ENCODE data around the gene FEM1A.
"Not testable (repeated sequence)": the region's sequence is repeated elsewhere in the genome, so short reads cannot be mapped to it uniquely, and the experiment has no call there.

FEM1A gene

DNA sequence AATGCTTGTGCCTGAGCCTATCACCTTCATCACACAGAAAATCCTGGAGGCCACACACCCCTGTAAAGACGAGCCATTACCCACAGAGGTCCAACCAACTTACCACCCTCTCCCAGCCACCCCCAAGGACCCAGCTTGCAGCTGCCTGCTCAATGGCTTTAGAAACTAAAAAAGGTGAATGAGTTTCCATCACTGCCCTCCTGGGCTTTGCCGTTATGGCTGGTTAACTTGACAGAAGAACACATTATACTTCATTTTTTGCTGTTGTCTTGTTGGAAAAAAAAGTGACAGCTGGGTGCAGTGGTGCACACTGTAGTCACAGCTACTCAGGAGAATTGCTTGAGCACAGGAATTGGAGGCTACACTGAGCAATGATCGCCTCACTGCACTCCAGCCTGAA lies 17.4 kb upstream of the FEM1A start:
- DNase-seq = no peak

DNA sequence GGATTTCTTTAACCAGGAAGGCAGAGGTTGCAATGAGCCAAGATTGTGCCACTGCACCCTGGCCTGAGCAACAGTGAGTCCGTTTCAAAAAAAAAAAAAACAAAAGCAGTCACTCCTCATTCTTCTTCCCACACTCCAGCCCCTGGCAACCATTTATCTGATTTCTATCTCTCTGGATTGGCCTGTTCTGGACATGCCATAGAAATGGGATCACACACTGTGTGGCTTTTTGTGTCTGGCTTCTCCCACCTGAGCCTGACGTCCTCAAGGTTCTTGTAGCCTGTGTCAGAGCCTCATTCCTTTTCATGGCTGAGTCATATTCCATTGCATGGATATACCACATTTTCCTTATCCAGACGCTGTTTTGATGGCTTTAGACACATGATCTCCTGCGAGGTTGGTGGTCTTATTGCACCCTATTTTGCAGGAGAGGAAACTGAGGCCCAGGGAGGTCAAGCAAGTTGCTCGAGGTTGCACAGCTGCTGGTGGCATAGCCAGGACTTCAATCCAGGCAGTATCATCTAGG lies 15.8 kb upstream of the FEM1A start:
- DNase-seq = no peak

GRCh38 chr19:4776436-4777211 lies 14.9 kb upstream of the FEM1A start:
- no peak for DNase-seq

- not testable (repeated sequence) for DNase-seq
Observed at GRCh38 chr19:4778124-4778523, 13.4 kb upstream of the FEM1A start.

DNA sequence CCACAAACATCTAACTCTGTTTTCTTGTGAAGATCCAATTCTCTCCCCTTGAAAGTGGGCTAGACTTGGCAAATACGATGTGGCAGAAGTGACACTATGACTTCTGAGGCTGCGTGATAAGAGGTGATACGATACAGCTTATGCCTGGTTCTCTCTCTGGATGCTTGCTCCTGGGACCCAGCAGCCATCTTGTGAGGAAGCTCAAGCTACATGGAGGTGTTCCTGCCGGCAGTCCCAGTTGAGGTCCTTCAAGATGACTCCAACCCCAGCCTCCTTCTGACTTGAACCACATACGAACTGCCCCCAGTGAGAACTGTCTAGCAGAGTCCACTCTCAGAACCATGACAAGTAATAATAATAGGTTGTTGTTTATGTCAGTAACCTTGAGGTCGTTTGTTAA lies 10.7 kb upstream of the FEM1A start:
- DNase-seq = no peak

- no peak for DNase-seq
Observed at GRCh38 chr19:4781801-4782200, 9.7 kb upstream of the FEM1A start.

DNA sequence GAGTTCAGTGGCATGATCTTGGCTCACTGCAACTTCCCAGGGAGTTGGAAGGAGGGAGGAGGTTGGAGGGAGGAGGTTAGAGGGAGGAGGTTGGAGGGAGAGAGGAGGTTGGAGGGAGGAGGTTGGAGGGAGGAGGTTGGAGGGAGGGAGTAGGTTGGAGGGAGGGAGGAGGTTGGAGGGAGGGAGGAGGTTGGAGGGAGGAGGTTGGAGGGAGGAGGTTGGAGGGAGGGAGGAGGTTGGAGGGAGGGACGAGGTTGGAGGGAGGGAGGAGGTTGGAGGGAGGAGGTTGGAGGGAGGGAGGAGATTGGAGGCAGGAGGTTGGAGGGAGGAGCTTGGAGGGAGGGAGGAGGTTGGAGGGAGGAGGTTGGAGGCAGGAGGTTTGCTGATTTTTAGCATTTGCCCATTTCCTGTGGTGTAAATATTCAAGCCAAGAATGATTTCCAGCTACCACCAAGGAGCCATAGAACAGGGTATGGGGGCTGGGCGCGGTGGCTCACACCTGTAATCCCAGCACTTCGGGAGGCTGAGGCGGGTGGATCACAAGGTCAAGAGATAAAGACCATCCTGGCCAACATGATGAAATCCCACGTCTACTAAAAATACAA lies 5.0 kb upstream of the FEM1A start:
- not testable (repeated sequence) for DNase-seq

DNA sequence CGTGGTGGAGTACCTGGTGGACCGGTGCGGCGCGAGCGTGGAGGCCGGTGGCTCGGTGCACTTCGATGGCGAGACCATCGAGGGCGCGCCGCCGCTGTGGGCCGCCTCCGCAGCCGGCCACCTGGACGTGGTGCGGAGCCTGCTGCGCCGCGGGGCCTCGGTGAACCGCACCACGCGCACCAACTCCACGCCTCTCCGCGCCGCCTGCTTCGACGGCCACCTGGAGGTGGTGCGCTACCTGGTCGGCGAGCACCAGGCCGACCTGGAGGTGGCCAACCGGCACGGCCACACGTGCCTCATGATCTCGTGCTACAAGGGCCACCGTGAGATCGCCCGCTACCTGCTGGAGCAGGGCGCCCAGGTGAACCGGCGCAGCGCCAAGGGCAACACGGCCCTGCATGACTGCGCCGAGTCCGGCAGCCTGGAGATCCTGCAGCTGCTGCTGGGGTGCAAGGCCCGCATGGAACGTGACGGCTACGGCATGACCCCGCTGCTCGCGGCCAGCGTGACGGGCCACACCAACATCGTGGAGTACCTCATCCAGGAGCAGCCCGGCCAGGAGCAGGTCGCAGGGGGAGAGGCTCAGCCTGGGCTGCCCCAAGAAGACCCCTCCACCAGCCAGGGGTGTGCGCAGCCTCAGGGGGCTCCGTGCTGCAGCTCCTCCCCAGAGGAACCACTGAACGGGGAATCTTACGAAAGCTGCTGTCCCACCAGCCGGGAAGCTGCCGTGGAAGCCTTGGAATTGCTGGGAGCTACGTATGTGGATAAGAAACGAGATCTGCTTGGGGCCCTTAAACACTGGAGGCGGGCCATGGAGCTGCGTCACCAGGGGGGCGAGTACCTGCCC lies 708 bp downstream of the FEM1A start:
- DNase-seq = not testable (repeated sequence)

- DNase-seq = not testable (repeated sequence)
Observed at GRCh38 chr19:4792866-4793195, 1.3 kb downstream of the FEM1A start.

DNA sequence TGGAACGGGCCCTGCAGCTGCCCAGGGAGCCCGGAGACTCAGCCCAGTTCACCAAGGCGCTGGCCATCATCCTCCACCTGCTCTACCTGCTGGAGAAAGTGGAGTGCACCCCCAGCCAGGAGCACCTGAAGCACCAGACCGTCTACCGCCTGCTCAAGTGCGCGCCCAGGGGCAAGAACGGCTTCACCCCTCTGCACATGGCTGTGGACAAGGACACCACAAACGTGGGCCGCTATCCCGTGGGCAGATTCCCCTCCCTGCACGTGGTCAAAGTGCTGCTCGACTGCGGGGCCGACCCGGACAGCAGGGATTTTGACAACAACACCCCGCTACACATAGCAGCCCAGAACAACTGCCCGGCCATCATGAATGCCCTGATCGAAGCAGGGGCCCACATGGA lies 1.7 kb downstream of the FEM1A start:
- not testable (repeated sequence) for DNase-seq

GRCh38 chr19:4794971-4795370 lies 3.4 kb downstream of the FEM1A start:
- DNase-seq = no peak

GRCh38 chr19:4795400-4795799 lies 3.9 kb downstream of the FEM1A start:
- DNase-seq = no peak

GRCh38 chr19:4800591-4801081 lies 9.1 kb downstream of the FEM1A start:
- no peak for DNase-seq

- DNase-seq = no peak
Observed at GRCh38 chr19:4801085-4801619, 9.6 kb downstream of the FEM1A start.

DNA sequence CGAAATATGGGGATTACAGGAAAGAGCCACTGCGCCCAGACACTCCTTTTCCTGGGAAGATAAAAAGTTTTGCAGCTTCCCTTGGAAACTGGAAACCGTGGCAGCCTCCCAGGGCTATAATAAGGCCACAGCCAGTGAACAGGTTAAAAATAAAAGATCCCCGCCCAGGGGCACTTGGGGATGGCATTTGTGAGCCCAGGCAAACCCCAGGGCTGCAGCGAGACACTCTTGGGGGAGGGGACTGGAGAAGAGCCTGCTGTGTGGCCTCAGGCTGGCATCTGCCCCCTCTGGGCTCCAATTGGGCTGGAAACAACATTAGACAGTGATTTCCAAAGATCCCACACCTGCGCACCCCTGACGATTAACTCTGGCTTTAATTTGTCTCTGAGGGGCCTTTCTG lies 11.2 kb downstream of the FEM1A start:
- no peak for DNase-seq

DNA sequence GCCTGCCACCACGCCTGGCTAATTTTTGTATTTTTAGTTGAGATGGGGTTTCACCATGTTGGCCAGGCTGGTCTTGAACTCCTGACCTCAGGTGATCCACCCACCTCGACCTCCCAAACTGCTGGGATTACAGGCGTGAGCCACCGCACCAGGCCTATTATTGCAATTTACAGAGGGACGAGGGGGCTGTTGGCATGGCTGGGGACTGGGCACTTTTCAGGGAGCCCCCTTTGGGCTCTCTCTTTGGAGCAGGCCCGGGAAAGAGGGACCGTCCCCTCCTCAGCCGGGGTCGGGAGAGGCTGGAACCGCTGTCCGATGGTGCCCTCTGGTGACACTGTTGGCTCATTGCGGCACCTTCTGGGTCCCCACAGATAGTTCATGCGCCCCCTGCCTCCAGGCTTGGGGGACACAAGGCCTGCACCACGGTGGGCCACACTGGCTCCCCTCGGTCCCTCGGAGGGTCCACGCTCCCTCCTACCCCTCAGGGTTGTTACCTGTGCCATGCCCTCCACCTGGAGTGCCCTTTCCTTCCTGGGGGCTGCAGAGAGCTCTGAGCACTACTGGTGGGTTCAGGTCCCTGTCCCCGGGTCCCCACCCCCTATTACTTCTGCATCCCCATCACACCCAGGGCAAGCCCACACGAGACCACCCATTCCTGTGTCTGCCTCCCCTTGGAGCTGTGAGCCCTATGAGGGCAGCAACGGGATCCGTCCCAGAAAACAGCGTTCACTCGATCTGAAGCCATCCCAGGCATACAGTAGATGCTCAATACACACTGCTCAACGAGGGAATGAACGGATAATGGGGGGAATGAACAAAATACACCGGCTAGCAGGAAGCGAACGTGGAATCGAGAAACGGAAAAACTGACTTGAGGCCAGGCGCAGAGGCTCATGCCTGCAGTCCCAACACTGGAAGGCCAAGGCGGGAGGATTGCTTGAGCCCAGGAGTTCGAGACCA lies 12.5 kb downstream of the FEM1A start:
- DNase-seq = no peak

DNA sequence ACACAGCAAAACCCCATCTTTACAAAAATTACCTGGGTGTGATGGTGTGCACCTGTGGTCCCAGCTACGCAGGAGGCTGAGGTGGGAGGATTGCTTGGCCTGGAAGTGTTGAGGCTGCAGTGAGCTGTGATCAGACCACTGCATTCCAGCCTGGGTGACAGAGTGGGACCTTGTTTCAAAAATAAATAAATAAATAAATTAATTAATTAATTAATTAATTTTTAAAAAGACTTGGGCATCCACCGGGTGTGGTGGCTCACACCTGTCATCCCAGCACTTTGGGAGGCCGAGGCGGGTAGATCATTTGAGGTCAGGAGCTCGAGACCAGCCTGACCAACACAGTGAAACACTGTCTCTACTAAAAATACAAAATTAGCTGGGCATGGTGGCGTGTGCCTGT lies 13.6 kb downstream of the FEM1A start:
- not testable (repeated sequence) for DNase-seq

DNA sequence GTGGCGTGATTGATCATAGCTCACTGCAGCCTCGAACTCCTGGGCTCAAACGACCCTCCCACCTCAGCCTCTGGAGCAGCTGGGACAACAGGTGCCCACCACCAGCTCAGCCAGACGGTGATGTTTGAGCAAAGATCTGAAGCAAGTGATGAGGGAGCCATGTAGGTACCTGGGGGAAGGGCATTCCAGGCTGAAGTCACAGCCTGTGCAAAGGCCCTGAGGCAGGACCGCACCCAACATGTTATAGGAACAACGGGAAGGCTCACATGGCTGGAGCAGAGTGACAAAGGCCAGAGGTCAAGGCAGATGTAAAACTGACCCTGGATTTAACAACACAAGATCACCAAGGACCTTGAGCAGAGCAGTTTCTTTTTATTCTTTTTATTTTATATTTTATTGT lies 14.8 kb downstream of the FEM1A start:
- DNase-seq = no peak

GRCh38 chr19:4807188-4807587 lies 15.7 kb downstream of the FEM1A start:
- no peak for DNase-seq

DNA sequence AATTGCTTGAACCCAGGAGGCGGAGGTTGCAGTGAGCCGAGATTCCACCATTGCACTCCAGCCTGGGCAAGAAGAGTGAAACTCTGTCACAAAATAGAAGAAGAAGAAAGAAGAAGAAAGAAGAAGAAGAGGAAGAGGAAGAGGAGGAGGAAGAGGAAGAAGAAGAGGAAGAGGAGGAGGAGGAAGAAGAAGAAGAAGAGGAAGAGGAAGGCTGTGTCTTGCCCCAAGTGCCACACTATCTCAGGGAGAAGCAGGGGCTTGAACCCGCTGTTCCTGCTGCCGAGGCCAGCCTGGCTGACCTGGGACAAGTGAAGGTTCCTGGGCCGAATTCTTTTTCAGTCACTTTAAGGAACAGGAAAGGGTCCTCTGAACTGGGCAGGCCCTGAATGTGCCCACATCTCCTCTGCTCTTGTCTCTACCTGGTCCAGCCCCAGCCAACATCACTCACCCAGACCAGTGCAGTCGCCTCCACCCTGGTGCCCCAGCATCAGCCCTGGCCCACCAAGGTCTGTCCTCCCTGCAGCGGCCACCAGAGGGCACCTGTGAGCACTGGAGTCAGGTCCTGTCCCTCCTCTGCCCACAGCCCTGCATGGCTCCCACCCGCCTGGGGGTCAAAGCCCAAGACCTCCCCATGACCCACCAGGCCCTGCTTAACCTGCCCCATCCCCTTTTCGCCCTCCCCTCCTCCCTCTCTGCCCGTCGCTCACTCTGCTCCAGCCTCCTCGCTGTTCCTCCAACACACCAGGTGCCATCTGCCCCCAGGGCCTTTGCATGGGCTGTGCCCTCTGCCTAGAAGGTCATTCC lies 20.0 kb downstream of the FEM1A start:
- no peak for DNase-seq

All from DMS 273 treated with DMSO at 0.1 percent for 48 hours (cell line).